NOMO-1 (cell line): Measurements from ENCODE around the gene FMN1.

Source experiments
- DNase-seq, 2 experiments: peaks; one replicate each; lab custom pipeline; 2025; ENCODE audit not compliant: unreplicated experiment in 2 of 2; lab: John Stamatoyannopoulos, UW

FMN1 gene

DNA sequence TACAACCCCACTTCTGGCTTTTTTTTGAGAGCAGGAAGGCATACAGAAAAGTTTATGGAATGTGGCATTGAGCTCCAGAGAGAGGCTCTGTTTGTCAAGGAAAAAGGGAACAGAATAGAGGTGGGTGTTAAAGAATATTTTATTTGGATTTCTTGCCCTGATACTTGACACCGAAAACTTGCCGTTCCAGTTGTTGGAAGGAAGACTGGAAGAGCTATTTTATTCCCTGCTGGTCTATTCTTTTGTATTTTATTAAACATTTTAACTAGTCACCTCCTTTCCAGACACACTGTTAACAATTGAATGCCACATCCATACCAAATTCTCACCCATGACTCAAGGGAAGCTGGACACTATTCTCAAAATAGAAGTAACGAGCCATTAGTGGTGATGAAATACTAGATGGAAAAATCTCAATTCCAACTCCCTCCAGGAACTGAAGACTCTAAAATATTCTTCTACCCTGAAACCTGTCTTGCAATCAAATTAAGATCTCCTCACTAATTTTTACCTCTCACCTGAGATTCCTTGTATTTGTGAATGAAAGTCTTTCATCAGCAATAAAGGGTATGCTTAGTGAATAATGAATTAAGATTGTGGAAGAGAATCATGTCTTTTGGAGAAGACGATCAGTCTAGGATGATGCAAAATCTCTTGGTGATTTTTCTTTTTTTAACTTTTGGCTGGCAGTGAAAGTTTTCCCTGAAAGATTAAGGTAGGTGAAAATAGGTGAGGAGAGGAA lies 448.2 kb downstream of the FMN1 start:
- no peak for DNase-seq

DNA sequence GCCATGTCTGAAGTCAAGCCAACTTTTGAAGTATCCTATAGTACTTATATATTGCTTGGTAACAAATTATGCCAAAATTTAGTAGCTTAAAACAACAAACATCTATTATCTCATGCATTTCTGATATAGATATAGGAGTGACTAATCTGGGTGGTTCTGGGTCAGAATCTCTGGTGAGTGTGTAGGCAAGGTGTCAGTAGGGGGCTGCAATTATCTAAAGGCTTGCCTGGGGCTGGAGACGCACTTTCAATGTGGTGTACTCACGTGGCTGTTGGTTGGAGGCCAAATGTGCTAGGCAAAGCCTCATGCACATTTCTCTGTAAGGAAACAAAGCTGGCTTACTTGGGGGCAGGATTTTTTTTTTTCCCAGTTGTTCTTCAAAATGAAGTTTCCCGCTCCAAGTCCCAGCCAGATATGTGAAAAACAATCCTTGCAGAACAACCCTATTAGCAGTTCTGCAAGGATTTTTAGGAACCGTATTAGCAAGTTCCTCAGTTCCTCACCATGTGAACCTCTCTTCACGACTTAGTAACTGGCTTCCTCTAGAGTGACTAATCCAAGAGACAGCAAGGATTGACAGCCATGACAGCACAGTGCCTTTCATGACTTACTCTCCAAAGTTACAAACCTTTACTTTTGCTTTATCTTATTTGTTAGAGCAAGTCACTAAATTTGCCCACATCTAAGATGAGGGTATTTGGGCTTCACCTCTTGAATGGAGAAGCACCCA lies 450.9 kb downstream of the FMN1 start:
- no peak for DNase-seq

DNA sequence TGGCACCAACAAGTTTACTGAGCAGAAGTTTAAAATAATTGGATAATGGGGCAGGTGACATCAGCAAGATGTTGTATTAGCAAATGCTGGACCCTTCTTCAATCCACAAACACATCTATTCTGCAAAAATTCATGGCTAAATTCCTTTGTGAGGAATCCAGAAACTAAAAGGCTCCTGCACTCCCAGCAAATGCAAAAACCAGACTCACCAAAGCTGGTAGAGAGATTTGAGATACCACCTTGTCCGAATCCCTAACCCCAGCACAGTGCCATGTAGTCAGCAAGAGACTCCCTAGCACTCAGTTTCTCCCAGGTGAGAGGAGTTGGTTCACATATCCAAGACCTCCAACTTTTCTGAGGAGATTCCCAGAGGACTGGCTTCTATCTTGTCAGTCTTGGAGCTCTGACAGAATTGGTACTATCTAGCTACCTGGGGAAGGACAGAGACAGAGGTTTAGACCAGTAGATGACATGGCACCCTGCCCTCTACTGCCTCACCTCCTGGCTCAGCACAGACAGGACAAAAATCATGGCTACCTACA lies 454.9 kb downstream of the FMN1 start:
- no peak for DNase-seq

DNA sequence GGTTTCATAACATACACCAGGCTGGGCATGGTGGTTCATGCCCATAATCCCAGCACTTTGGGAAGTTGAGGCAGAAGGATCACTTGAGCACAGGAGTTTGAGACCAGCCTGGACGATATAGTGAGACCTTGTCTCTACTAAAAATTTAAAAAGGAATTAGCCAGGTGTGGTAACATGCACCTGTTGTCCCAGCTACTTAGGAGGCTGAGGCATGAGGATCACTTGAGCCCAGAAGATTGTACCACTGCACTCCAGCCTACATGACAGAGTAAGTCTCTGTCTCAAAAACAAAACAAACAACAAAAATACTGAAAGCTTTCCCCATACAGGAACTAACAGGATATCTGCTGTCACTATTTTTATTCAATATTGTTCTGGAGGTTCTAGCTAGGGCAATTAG lies 455.8 kb downstream of the FMN1 start:
- no peak for DNase-seq

DNA sequence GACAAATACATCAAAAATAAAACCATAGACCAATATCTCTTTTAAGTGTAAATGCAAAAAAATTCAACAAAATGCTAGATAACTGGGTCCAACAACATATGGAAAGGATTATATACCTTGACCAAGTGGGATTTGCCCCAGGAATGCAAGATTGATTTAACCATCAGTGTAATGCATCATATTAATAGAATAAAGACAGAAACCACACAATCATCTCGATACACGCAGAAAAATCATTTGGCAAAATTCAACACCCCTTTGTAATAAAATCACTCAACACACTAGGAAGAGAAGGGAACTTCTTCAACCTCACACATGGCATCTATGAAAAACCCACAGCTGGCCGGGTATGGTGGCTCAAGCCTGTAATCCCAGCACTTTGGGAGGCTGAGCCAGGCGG lies 457.2 kb downstream of the FMN1 start:
- no peak for DNase-seq

DNA sequence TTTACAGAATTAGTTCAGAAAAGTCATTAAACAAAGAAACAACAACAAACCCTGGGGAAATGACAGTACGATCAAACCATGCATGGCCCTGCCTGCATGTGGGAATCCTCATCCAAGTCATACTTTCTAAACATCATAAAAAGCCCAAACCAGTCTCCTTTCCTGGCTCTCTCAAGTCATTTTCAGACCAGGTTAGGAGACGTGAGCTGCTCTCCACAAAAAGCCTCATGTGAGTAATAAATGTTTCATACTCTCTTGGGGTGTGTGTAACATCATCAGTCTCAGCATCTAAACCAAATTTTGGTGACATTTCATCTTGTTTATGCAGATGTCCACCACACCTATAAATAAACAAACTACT lies 457.8 kb downstream of the FMN1 start:
- DNase-seq = no peak

DNA sequence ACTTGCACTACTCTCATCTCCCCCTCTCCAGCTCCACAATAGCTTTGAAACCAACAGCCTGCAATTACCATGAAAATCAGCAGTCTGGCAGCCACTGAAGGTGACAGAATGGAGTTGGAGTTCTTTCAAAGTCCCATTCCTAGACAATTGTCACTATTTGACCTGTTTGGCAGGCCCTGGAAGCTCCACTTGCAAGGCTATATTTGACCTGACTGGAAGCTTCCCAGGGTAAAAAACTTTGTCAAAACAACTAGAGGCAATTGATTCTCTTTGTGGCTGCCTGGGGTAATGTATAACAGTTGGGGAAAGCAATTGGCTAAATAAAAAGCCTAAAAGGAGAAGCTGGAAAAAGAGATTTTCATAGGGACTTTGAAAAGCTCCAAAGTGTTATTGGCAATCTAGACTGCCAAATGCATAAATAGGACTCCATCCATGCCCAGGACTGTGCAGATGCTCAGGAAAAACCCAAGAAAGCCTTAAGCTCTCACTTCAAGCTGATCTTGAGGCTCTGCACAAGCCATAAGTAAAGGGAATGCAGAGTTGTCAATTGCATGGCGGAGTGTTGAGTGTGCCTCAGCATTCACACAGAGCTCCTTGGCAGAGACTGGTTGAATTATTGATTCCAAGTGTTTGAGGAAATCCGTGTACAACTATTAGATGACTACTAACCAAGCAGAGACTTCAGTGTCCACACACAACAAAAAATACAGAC lies 458.4 kb downstream of the FMN1 start:
- no peak for DNase-seq

DNA sequence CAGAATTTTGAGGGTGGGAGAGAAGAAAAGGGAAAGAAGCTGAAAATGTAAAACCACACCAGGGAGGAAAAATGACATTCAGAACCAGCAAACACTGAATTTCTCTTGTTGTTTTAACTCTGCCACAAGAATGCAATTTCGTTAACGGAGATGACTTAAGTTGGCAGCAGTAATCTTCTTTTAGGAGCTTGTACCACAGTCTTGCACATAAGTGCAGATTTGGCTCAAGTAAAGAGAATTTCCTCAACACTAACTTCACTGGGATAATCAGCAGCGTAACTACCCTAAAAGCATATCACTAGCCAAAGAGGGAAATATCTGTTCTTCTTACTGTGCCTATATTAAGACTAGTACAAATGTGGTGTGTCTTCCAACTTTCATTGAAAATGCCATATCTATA lies 461.2 kb downstream of the FMN1 start:
- no peak for DNase-seq

DNA sequence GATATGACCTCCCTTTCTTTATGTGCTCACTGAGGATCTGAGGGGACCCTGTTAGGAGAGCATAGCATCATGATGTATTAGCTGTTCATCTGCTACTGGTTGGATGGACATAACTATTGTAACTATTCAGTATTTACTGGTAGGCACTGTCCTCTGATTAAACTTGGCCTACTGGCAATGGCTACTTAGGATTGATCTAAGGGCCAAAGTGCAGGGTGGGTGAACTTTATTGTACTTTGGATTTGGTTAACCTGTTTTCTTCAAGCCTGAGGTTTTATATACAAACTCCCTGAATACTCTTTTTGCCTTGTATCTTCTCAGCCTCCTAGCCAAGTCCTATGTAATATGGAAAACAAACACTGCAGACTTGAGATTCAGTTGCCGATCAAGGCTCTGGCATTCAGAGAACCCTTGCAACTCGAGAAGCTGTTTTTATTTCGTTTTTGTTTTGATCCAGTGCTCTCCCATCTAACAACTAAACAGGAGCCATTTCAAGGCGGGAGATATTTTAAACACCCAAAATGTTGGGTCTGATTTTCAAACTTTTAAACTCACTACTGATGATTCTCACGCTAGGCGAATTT lies 461.8 kb downstream of the FMN1 start:
- no peak for DNase-seq

DNA sequence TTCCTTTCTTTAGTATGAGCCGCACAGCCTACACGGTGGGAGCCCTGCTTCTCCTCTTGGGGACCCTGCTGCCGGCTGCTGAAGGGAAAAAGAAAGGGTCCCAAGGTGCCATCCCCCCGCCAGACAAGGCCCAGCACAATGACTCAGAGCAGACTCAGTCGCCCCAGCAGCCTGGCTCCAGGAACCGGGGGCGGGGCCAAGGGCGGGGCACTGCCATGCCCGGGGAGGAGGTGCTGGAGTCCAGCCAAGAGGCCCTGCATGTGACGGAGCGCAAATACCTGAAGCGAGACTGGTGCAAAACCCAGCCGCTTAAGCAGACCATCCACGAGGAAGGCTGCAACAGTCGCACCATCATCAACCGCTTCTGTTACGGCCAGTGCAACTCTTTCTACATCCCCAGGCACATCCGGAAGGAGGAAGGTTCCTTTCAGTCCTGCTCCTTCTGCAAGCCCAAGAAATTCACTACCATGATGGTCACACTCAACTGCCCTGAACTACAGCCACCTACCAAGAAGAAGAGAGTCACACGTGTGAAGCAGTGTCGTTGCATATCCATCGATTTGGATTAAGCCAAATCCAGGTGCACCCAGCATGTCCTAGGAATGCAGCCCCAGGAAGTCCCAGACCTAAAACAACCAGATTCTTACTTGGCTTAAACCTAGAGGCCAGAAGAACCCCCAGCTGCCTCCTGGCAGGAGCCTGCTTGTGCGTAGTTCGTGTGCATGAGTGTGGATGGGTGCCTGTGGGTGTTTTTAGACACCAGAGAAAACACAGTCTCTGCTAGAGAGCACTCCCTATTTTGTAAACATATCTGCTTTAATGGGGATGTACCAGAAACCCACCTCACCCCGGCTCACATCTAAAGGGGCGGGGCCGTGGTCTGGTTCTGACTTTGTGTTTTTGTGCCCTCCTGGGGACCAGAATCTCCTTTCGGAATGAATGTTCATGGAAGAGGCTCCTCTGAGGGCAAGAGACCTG lies 463.5 kb downstream of the FMN1 start:
- DNase-seq = no peak

DNA sequence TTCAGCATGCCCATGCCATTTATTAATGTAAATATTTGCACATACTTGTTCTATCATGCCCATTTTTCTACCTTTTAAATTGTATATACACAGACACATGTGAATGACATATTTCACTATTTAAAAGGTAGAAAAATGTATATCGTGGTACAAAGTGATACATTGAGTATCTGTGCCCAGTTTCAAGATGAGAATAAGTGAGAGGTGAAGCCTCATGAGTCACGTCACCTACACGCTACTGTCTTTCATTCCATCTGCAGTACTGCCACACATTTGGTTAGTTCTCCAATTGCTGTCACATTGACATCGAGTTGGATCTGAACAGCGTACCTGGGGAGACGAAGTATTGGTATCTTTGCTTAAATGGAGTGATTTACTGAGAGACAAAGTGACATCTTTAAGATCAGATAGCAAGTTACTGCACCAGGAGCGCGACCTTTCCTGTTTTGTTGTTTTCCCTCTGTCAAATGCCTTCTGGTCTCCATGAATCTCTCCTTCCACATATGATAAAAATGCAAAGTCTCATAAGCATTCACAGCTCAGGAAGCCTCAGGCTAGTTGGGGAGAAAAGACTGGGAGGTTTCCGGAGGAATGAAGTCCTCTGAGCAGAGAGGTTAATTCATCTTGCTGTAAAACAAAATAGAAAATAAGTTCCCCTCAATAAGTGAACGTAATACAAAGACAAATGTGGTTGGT lies 464.7 kb downstream of the FMN1 start:
- DNase-seq = no peak

DNA sequence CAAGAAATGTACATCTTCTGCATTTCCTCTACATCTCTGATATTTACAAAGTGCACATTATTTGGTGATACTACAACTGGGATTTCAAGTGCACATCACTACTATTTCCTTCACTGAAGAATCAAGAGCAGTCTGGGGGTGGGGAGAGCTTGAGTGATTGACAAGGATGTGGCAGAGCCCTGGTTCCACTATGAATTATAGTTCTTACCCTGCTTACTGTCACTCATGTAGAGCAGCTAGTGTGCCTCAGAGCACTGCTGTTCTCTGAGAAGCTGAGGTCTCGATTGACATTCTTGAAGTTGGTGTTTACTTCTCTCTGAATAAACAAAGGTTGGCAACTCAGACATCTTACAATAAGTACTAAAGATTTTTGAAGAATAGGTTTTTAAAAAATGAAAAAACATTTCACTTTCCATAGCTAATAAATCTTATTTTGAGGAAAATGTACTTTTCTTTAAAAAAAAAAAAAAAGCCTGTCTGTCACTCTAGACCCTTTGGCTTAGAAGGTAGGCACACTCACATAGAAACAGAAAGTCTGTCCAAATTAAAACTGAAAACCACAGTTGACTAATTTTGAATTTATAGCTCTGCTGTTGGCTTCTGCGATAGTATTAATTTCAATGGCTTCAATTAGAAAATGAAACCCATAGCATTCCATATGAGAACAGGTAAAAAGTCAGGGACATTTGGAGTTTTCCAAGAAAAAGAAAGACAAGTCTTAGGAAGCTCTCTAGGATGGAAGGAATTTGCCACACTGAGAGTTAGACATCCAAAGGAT lies 471.2 kb downstream of the FMN1 start:
- DNase-seq = no peak

DNA sequence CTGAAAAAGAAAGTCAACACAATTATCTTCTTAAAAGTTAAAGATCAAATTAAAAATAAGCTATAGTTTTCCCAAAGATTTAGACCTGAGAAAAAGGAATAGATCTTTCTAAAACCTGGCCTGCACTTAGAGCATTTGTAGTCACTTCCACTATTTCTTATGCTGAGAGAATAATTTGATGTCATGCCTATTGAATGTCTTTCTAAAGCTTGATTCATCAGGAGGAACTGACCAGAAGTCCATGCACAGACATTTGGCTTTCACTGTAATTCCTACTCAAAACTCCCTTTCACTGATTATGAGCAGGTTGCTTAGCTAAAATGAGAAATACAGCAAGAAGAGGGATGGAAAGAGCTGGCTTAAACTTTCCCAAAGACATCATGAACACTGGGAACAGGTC lies 472.4 kb downstream of the FMN1 start:
- no peak for DNase-seq

DNA sequence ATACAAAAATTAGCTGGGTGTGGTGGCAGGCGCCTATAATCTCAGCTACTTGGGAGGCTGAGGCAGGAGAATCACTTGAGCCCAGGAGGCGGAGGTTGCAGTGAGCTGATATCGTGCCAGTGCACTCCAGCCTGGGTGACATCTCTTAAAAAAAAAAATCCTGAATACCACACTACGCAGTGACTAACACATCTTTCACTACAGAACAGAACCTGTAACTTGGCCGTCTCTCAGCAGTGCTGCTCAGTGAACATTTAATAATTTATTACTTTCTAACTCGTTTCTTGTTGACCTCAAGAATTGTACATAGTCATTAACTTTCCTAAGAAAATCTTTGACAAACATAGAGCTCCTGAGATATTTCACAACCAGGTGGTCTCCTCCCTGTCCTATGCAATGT lies 472.9 kb downstream of the FMN1 start:
- no peak for DNase-seq

DNA sequence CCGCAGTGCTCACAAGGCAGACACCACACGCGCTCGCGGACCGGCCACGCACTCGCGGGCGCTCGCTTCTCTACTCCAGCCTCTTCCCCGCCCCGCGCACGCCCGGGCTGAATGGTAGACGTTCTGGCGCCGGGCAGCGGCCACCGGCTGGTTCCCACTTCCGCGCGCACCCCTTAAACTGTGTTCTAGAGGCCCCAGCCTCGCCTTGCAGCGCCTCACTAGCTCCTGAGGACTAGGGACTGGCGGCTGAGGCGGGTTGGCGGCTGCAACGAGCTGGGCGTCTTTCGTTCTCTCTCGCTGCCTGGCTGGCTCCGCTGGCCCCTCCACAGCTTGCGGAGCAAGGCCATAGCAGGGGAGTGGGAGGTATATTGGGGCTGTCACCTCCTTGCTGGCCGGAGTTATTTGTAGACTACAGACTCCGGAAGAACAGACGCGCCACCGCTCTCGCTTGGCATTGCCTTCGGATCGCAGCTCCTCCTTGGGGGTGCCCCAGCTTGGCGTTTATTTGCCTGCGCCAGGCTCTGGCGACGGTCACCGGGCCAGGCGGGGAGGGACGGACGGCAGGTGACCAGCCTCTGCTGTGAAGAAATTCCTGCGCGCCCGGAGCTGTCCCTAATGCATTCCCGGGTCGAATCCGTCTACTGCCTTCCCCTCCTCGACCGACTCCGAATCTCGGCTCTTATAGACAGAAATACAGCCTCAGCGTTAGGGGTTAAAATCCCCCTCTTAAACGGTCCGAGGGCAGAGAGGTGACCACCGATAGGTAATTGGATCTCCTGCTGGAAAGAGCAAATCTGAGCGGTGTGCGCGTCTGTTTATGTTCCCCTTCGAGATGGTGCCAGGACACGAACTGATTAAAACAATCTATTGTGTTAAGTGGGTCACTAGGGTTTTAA lies 475.4 kb downstream of the FMN1 start:
- DNase-seq = no peak

DNA sequence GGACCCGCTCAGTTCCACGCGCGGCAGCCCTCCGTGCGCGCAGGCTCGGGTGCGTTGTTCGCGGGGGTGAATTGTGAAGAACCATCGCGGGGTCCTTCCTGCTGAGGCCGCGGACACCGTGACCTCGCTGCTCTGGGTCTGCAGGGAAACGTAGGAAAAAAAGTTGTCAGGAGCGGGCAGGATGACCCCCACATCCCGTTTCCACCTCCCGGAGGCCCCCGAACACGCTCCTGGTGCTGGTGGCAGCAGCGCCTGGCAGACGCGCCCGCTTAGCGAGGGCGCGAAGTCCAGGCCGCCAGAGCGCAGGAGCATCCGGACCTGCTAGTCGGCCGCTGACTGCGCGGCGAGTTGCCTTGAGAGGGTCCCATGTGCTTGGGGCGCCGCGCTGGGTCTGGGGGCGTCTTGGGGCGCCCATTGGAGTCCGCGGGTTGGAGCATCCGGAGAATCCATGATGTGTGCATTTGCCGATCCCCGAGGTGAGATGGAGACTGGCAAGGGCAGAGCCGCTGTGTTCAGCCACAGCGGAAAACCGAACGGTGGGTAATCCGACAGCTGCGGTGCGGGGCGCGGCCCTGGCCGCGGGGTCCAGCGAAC lies 476.2 kb downstream of the FMN1 start:
- DNase-seq = no peak

DNA sequence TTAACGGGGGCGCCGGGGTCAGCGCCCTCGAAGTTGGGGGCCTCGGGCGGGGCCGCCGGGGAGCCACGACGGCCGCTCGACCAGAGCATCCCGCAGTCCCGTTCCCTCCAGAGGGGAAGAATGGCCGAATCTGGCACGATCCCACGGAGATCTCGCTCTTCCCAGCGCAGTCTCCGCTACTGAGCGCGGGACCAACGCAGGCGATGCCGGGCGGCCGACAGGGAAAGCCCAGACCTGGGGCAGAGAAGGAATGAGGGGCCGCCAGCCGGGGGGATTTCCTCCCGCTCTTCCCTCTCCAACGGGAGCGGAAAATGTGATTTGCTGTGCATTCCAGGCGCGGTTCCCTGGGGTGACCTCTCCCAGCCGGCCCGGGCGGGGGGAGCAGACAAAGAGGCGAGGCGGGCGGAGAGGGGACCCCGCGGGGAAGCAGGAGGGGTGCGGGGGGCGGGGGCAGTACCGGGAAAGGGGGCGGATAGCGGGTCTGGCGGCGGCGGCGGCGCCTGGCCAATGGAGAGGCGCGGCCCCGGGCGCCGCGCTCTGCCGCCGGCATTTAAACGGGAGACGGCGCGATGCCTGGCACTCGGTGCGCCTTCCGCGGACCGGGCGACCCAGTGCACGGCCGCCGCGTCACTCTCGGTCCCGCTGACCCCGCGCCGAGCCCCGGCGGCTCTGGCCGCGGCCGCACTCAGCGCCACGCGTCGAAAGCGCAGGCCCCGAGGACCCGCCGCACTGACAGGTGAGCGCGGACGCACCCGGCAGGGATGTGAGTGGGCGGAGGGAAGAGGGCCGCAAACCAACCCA lies 476.9 kb downstream of the FMN1 start, which contains the start of gene GREM1:
GREM1 (plus strand) TSS at position 579 of the 801 bp plus-strand sequence. CDS start 12,687 bp downstream, outside the sequence.
- no peak for DNase-seq
